Liver (tissue), 9 donors: ENCODE data around the gene DSCAM. TPM values are rescaled to one million over a fixed set of nuclear protein-coding genes. Genes with fewer than 3 reads are reported as not detected.

Experiments
- DNase-seq: peaks from one replicate; pipeline ENCODE4 v3.0.0-alpha.2; 2017; ENCODE audit warnings: low spot score
- H3K27ac ChIP-seq, 2 donors: one replicate each; pipeline ENCODE4 v1.7.0; 2013; ENCODE audit warnings: inconsistent platforms in 2 of 2, low read length in 2 of 2, control low read depth in 1 of 2, low read depth in 1 of 2, mild to moderate bottlenecking in 1 of 2
- H3K27me3 ChIP-seq, 4 donors: one replicate each; pipeline versions ENCODE4 v1.6.1 to v1.7.0; 2013; ENCODE audit warnings: low read length in 3 of 4, inconsistent platforms in 1 of 4, mild to moderate bottlenecking in 1 of 4, moderate library complexity in 1 of 4; ENCODE audit not compliant: control insufficient read depth in 4 of 4, insufficient read depth in 4 of 4
- H3K36me3 ChIP-seq, 4 donors: one replicate each; pipeline versions ENCODE4 v1.6.1 to v1.7.0; 2013; ENCODE audit warnings: low read length in 3 of 4, mild to moderate bottlenecking in 3 of 4, low read depth in 1 of 4, moderate library complexity in 1 of 4; ENCODE audit not compliant: control insufficient read depth in 4 of 4, insufficient read depth in 3 of 4
- H3K4me1 ChIP-seq, 4 donors: one replicate each; pipeline versions ENCODE4 v1.6.1 to v1.7.0; 2013; ENCODE audit warnings: low read length in 3 of 4, mild to moderate bottlenecking in 3 of 4, moderate library complexity in 1 of 4; ENCODE audit not compliant: control insufficient read depth in 4 of 4, insufficient read depth in 4 of 4
- H3K4me3 ChIP-seq, 3 donors: one replicate each; pipeline versions ENCODE4 v1.6.1 to v1.7.0; 2013; ENCODE audit warnings: low read length in 3 of 3, control low read depth in 1 of 3, low read depth in 1 of 3, mild to moderate bottlenecking in 1 of 3
- H3K9ac ChIP-seq, 2 donors: one replicate each; pipeline ENCODE4 v1.7.0; 2013; ENCODE audit warnings: low read length in 2 of 2, mild to moderate bottlenecking in 2 of 2, moderate library complexity in 2 of 2, control low read depth in 1 of 2, low read depth in 1 of 2
- H3K9me3 ChIP-seq, 4 donors: one replicate each; pipeline versions ENCODE4 v1.6.1 to v1.7.0; 2013; ENCODE audit warnings: low read length in 3 of 4; ENCODE audit not compliant: control insufficient read depth in 4 of 4
- ATF3 ChIP-seq: IDR thresholded peaks from 2 replicates; pipeline ENCODE4 v1.6.1; 2016; ENCODE audit warnings: antibody characterized with exemption
- CTCF ChIP-seq: fragments of 150-350 bp; IDR thresholded peaks from 2 replicates; pipeline ENCODE4 v1.5.1; 2017; ENCODE audit warnings: improper control_type of control experiment, low read depth, low read length; ENCODE audit not compliant: missing input control
- EGR1 ChIP-seq, 2 donors: IDR thresholded peaks; 2 replicates each; pipeline ENCODE4 v1.6.1; 2016 to 2018; ENCODE audit warnings: antibody characterized with exemption in 2 of 2, low read depth in 2 of 2
- FOXA1 ChIP-seq: IDR thresholded peaks from 2 replicates; pipeline ENCODE4 v1.6.1; 2016; ENCODE audit warnings: antibody characterized with exemption
- FOXA2 ChIP-seq: IDR thresholded peaks from 2 replicates; pipeline ENCODE4 v1.6.1; 2016; ENCODE audit warnings: antibody characterized with exemption
- HNF4A ChIP-seq, 2 donors: conservative IDR thresholded peaks; 2 replicates each; pipeline ENCODE4 v1.6.1; 2016; ENCODE audit warnings: antibody characterized with exemption in 2 of 2, mild to moderate bottlenecking in 2 of 2
- HNF4G ChIP-seq: IDR thresholded peaks from 2 replicates; pipeline ENCODE4 v1.6.1; 2016; ENCODE audit warnings: antibody characterized with exemption
- JUND ChIP-seq, 2 donors: IDR thresholded peaks; 2 replicates each; pipeline ENCODE4 v1.6.1; 2016; ENCODE audit warnings: antibody characterized with exemption in 2 of 2
- MAX ChIP-seq: IDR thresholded peaks from 2 replicates; pipeline ENCODE4 v1.6.1; 2016; ENCODE audit warnings: antibody characterized with exemption
- NR2F2 ChIP-seq: IDR thresholded peaks from 2 replicates; pipeline ENCODE4 v1.6.1; 2016; ENCODE audit warnings: antibody characterized with exemption
- RAD21 ChIP-seq, 2 donors: IDR thresholded peaks; 2 replicates each; pipeline ENCODE4 v1.6.1; 2016; ENCODE audit warnings: antibody characterized with exemption in 2 of 2, mild to moderate bottlenecking in 2 of 2
- REST ChIP-seq: IDR thresholded peaks from 2 replicates; pipeline ENCODE4 v1.6.1; 2016; ENCODE audit warnings: antibody characterized with exemption, mild to moderate bottlenecking
- RXRA ChIP-seq, 2 donors: IDR thresholded peaks; 2 replicates each; pipeline ENCODE4 v1.6.1; 2017 to 2018; ENCODE audit warnings: antibody characterized with exemption in 2 of 2, mild to moderate bottlenecking in 1 of 2
- SP1 ChIP-seq: IDR thresholded peaks from 2 replicates; pipeline ENCODE4 v1.6.1; 2018; ENCODE audit warnings: antibody characterized with exemption, mild to moderate bottlenecking
- TAF1 ChIP-seq: conservative IDR thresholded peaks from 2 replicates; pipeline ENCODE4 v1.6.1; 2016; ENCODE audit warnings: antibody characterized with exemption, mild to moderate bottlenecking
- YY1 ChIP-seq: IDR thresholded peaks from 2 replicates; pipeline ENCODE4 v1.6.1; 2016; ENCODE audit warnings: antibody characterized with exemption, mild to moderate bottlenecking
- ZBTB33 ChIP-seq: IDR thresholded peaks from 2 replicates; pipeline ENCODE4 v1.6.1; 2016; ENCODE audit warnings: antibody characterized with exemption
- WGBS: extraction: QIAGEN DNeasy Blood & Tissue Kit; methylation state at CpG from one replicate; pipeline ENCODE4 v1.1.7; 2013; 5-methylcytosine and 5-hydroxymethylcytosine counted together
- polyA plus RNA-seq, 2 donors: library from polyadenylated mRNA; stranded (reverse) in 1 of 2; unstranded in 1 of 2; fragments of 200-250 nt in 1 of 2; fragments of >200 nt in 1 of 2; fragmentation: Nextera tagmentation in 1 of 2; extraction: Ambion mirVana in 1 of 2; gene quantifications; one replicate each; pipeline versions ENCODE4 v1.2.1 to v1.2.3, GENCODE V29; 2013 to 2015
- total RNA-seq, 2 donors: library from RNA; depleted of rRNA; stranded (reverse); fragments of >200 nt; gene quantifications; one replicate each; pipeline ENCODE4 v1.2.3, GENCODE V29; 2014
- donor health status: healthy.
- donor health status: healthy.
- donor health status: healthy.
- donor health status: healthy.
- donor health status: healthy.

The DSCAM gene
- total and polyA plus RNA-seq, 4 donors, result 0.02 to 0.23 (median 0.10) TPM

- no peak for TF ChIP-seq EGR1 (IDR thresholded peaks at IDR 0.05; ENCODE audit: low read depth in 2 of 2)
- 72% methylated on average over 6 of the region's 6 CpGs for WGBS
- Histone ChIP-seq H3K4me1 (no peaks in the 10 kb centered on the region), H3K27ac (no peak overlapping the region), H3K36me3 (no peaks in the 10 kb centered on the region), H3K27me3 (no peaks in the 10 kb centered on the region), H3K9me3 (peaks cover 0 to 1% (median 0%) of the 10 kb centered on the region in 4 donors), H3K9ac (no peak overlapping the region), H3K4me3 (no peak overlapping the region)
- DNase-seq, result no peak
Observed at GRCh38 chr21:40166291-40166843, 680.6 kb downstream of the DSCAM start.

GRCh38 chr21:40165773-40166070, 681.2 kb downstream of the DSCAM start:
- no peak for TF ChIP-seq JUND (IDR thresholded peaks at IDR 0.05)
- no peak for TF ChIP-seq TAF1
- TF ChIP-seq ATF3, result no peak
- TF ChIP-seq HNF4G, result no peak
- no peak for TF ChIP-seq ZBTB33
- TF ChIP-seq RAD21 (IDR thresholded peaks at IDR 0.05), result no peak
- TF ChIP-seq NR2F2, result no peak
- no peak for TF ChIP-seq FOXA2
- TF ChIP-seq YY1, result no peak
- TF ChIP-seq HNF4A (conservative IDR thresholded peaks at IDR 0.05), result no peak
- TF ChIP-seq REST, result no peak
- TF ChIP-seq MAX, result no peak
- TF ChIP-seq SP1, result no peak
- no peak for TF ChIP-seq RXRA (IDR thresholded peaks at IDR 0.05)
- TF ChIP-seq FOXA1, result no peak
- TF ChIP-seq CTCF, result no peak
- no peak for TF ChIP-seq EGR1 (IDR thresholded peaks at IDR 0.05; ENCODE audit: low read depth in 2 of 2)
- 80% methylated on average over 11 of the region's 11 CpGs for WGBS
- H3K4me1 ChIP-seq, result no peaks in the 10 kb centered on the region

More at GRCh38 chr21:40165773-40166070, 681.2 kb downstream of the DSCAM start:
- Histone ChIP-seq H3K4me3 (no peak overlapping the region), H3K36me3 (no peaks in the 10 kb centered on the region), H3K9me3 (peaks cover 0 to 1% (median 0%) of the 10 kb centered on the region in 4 donors), H3K27me3 (peaks cover 0 to 1% (median 0%) of the 10 kb centered on the region in 4 donors), H3K9ac (no peak overlapping the region), H3K27ac (no peak overlapping the region)
- no peak for DNase-seq
